ENCODE measurements around the gene AGPAT4.

The AGPAT4 gene

DNA sequence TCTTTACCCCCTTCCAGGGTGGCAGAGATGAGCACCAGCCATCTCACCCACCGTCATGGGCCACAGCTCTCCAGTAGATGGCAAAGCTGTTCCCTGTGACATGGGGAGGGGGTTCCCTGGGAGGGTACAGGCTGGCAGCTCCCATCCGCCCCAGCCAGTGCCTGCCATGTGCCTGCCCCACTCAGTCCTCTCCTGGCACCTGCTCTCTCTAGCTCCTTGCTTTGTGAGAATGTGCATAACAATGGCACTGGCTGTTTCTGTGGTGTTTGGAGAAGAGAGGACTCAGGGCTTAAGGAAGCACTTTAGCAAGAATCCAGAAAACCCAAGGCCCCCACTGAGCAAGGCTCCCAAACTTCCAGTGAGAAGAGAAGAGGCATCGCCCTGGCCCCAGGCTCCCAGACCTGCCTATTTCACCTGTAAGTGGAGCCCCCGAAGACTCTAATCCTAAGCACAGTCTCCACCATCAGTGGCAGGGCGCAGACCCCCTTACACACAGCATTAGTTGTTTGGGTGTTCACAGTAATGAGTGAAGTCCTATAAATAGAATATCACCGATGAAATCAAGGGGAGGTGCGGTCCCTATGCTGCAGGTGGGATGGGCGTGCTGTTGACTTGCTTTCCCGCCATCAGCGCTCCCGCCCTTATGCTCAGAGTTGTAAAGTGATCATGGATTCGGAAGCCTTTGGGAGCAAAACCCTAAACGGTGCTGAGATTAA, 110.2 kb downstream of the AGPAT4 start:
- DNase-seq, result no peak
- Histone ChIP-seq H3K27ac (no peak overlapping the region), H3K27me3 (ENCODE audit: insufficient read depth, low read depth, severe bottlenecking) (no peaks in the 10 kb centered on the region), H3K9me3 (ENCODE audit: severe bottlenecking) (no peaks in the 10 kb centered on the region), H3K4me3 (ENCODE audit: low read depth, low read length) (no peak overlapping the region), H3K36me3 (peaks cover 8% of the 10 kb centered on the region)
- TF ChIP-seq CTCF (IDR thresholded peaks at IDR 0.05; ENCODE audit: low read depth, low read length), result no peak

DNA sequence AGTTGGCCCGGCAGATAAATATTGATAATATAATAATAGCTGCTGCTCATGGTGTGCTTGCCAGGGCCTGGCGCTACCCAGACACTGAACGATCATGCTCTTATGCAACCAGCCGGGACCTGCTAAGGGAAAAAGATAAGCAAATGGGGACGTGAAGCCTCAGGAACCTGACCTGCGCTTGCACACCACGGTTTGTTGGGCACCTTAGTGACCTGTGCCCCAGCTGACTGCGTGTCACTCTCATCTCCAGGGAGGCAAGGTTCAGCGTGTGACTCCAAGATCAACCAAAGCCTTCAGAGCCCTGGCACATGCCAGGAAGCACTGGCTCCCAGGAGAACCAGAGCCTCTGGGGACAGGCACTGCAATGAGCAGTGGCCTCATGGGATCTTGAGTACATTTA, 111.1 kb downstream of the AGPAT4 start:
- no peak for DNase-seq
- Histone ChIP-seq H3K9me3 (ENCODE audit: severe bottlenecking) (no peaks in the 10 kb centered on the region), H3K27me3 (ENCODE audit: insufficient read depth, low read depth, severe bottlenecking) (no peaks in the 10 kb centered on the region), H3K36me3 (peaks cover 8% of the 10 kb centered on the region), H3K27ac (no peak overlapping the region), H3K4me3 (ENCODE audit: low read depth, low read length) (no peak overlapping the region)
- no peak for TF ChIP-seq CTCF (IDR thresholded peaks at IDR 0.05; ENCODE audit: low read depth, low read length)

DNA sequence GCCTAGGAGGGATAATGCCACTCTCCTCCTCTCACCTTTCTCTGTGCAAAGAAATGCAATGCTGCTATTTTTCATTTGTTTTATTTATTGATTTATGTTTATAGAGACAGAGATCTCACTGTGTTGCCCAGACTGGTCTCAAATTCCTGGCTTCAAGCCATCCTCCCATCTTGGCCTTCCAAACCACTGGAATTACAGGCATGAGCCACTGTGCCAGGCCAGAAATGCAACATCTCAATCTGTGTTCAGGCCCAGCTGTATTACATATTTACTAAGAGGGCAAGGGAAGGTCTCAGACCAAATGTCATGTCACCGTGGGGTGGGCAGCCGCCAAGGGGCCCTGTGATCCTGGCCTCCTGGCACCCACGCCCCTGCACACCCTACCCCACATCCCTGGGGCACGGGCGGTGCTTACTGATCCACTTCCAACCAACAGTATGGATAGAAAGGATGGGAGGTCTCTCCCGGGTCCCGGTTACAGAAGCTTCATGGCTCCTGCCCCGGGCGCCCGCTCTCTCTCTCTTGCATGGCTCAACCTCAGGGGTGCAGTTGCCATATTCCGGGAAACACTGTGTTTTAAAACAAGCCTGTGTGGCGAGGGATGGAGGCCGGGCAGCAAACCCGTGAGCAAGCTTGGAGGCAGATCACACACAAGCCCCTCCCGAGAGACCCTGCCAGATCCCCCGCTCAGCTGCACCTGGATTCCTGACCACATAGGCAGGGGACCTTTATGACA, 111.8 kb downstream of the AGPAT4 start:
- no peak for DNase-seq
- no peak for TF ChIP-seq CTCF (IDR thresholded peaks at IDR 0.05; ENCODE audit: low read depth, low read length)
- H3K27me3 ChIP-seq (ENCODE audit: insufficient read depth, low read depth, severe bottlenecking), result no peaks in the 10 kb centered on the region
- peaks cover 8% of the 10 kb centered on the region for H3K36me3 ChIP-seq
- H3K27ac ChIP-seq, result no peak overlapping the region
- H3K4me3 ChIP-seq (ENCODE audit: low read depth, low read length), result no peak overlapping the region
- no peaks in the 10 kb centered on the region for H3K9me3 ChIP-seq (ENCODE audit: severe bottlenecking)

GRCh38 chr6:161161121-161161520, 112.7 kb downstream of the AGPAT4 start:
- no peak overlapping the region for H3K27ac ChIP-seq
- no peaks in the 10 kb centered on the region for H3K27me3 ChIP-seq (ENCODE audit: insufficient read depth, low read depth, severe bottlenecking)
- no peak overlapping the region for H3K4me3 ChIP-seq (ENCODE audit: low read depth, low read length)
- no peak for TF ChIP-seq CTCF (IDR thresholded peaks at IDR 0.05; ENCODE audit: low read depth, low read length)
- no peak for DNase-seq
- H3K36me3 ChIP-seq, result peaks cover 8% of the 10 kb centered on the region
- H3K9me3 ChIP-seq (ENCODE audit: severe bottlenecking), result no peaks in the 10 kb centered on the region

- H3K27ac ChIP-seq, result no peak overlapping the region
- no peaks in the 10 kb centered on the region for H3K9me3 ChIP-seq (ENCODE audit: severe bottlenecking)
- H3K4me3 ChIP-seq (ENCODE audit: low read depth, low read length), result no peak overlapping the region
- no peak for DNase-seq
- no peaks in the 10 kb centered on the region for H3K27me3 ChIP-seq (ENCODE audit: insufficient read depth, low read depth, severe bottlenecking)
- H3K36me3 ChIP-seq, result no peaks in the 10 kb centered on the region
- TF ChIP-seq CTCF (IDR thresholded peaks at IDR 0.05; ENCODE audit: low read depth, low read length), result no peak
These were observed 119.0 kb downstream of the AGPAT4 start for GRCh38 chr6:161154796-161155335.

Data from WERI-Rb-1 (cell line).